HG03565 (cell line): ENCODE data around the gene MRPS24.
"Not testable (repeated sequence)": the region's sequence is repeated elsewhere in the genome, so short reads cannot be mapped to it uniquely, and the experiment has no call there.

Source experiments
- ATAC-seq: cut with Tn5 transposase; IDR thresholded peaks from one replicate; pipeline ENCODE4 v1.9.1; 2021; ENCODE audit warnings: mild to moderate bottlenecking, moderate library complexity; ENCODE audit not compliant: unreplicated experiment

Gene MRPS24

GRCh38 chr7:43869006-43869866 lies at the start of gene MRPS24:
TSS of gene MRPS24 (minus strand) at chr7:43869517. CDS start at chr7:43869495, 22 bp downstream.
- peak; percentile 85 for ATAC-seq

- no peak for ATAC-seq
Observed at GRCh38 chr7:43915907-43916306, 46.6 kb upstream of the MRPS24 start.

- ATAC-seq = no peak
Observed at GRCh38 chr7:43914795-43915194, 45.5 kb upstream of the MRPS24 start.

- ATAC-seq = peak; percentile 66
Observed at GRCh38 chr7:43906331-43907010, 37.2 kb upstream of the MRPS24 start, which contains the start of gene URGCP. TSS of gene URGCP (minus strand) at chr7:43906596. CDS start at chr7:43906575, 21 bp downstream.

GRCh38 chr7:43905956-43906330 lies 36.6 kb upstream of the MRPS24 start:
- peak; percentile 11 for ATAC-seq

- ATAC-seq = no peak
Observed at GRCh38 chr7:43905209-43905946, 36.1 kb upstream of the MRPS24 start.

- ATAC-seq = no peak
Observed at GRCh38 chr7:43904533-43905208, 35.4 kb upstream of the MRPS24 start.

- ATAC-seq = no peak
Observed at GRCh38 chr7:43902542-43903054, 33.3 kb upstream of the MRPS24 start.

GRCh38 chr7:43898571-43898970 lies 29.3 kb upstream of the MRPS24 start:
- not testable (repeated sequence) for ATAC-seq

- no peak for ATAC-seq
Observed at GRCh38 chr7:43895847-43896415, 26.6 kb upstream of the MRPS24 start.

- ATAC-seq = no peak
Observed at GRCh38 chr7:43891069-43891955, 22.0 kb upstream of the MRPS24 start.

- no peak for ATAC-seq
Observed at GRCh38 chr7:43890468-43890867, 21.2 kb upstream of the MRPS24 start.

- no peak for ATAC-seq
Observed at GRCh38 chr7:43888993-43889945, 20.0 kb upstream of the MRPS24 start.

GRCh38 chr7:43884617-43885016 lies 15.3 kb upstream of the MRPS24 start:
- no peak for ATAC-seq

GRCh38 chr7:43884209-43884608 lies 14.9 kb upstream of the MRPS24 start:
- ATAC-seq = no peak

- no peak for ATAC-seq
Observed at GRCh38 chr7:43880596-43880995, 11.3 kb upstream of the MRPS24 start.

GRCh38 chr7:43879477-43879876 lies 10.2 kb upstream of the MRPS24 start:
- no peak for ATAC-seq

- ATAC-seq = no peak
Observed at GRCh38 chr7:43878867-43879266, 9.6 kb upstream of the MRPS24 start.
